GM12801 (cell line): ENCODE measurements around the gene RCL1.

Source experiments
- CTCF ChIP-seq: IDR thresholded peaks from one replicate; pipeline ENCODE4 v1.5.1; 2011; ENCODE audit warnings: control low read depth; ENCODE audit not compliant: insufficient read length; ENCODE audit errors: extremely low read depth

Gene RCL1

GRCh38 chr9:4810565-4810964 is 17.8 kb downstream of the RCL1 start:
- no peak for TF ChIP-seq CTCF

DNA sequence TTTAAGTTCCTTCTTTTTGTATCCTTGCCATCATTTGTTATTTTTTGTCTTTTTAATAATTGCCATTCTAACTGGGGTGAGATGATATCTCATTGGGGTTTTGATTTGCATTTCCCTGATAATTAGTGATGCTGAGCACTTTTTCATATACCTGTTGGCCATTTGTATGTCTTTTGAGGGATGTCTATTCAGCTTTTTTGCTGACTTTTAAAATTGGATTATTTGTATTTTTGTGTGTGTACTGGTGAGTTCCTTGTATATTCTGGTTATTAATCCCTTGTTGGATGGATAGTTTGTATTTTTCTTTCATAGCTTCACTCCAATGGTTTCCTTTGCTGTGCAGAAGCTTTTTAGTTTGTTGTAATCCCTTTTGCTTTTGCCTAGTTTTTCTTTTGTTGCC is 19.1 kb downstream of the RCL1 start:
- TF ChIP-seq CTCF: no peak

DNA sequence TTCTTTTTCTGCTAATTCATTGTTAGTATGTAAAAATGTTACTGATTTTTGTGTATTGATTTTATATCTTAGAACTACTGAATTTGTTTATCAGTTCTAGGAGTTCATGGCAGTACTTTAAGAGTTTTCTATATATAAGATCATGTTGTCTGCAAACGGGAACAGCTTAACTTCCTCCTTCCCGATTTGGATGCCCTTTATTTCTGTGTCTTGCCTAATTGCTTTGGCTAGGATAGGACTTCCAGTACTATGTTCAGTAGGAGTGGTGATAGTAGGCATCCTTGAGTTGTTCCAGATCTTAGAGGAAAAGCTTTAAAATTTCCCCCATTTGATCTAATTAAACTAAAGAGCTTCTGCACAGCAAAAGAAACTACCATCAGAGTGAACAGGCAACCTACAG is 20.1 kb downstream of the RCL1 start:
- TF ChIP-seq CTCF: no peak

GRCh38 chr9:4814913-4815312 is 22.2 kb downstream of the RCL1 start:
- no peak for TF ChIP-seq CTCF

DNA sequence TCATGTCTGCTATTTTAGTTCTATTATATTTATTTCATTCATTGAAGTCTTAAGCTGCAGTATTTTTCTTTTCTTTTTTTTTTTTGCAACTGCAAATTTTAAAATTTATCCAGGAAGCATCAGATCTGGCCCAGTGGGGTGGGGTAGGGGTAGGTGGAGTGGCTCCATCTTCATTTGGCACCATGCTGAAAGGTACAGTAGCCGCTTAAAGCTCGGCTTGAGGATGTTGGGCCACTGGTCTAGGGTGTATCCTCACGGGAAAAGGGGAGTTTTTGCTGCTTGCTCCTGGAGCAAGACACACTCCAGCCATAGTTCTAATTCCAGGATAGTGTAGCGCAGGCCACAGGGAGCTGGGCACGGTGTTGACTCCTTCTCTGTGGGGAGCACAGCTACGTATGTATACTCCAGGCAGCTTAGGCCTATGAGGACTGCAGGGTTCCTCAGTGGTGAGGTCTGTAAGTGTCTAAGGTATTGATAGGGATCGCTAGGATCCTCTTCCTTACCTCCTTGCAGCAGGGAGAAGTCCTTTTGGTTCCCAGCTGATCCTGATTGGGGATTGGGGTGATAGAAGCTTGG is 22.7 kb downstream of the RCL1 start:
- no peak for TF ChIP-seq CTCF

DNA sequence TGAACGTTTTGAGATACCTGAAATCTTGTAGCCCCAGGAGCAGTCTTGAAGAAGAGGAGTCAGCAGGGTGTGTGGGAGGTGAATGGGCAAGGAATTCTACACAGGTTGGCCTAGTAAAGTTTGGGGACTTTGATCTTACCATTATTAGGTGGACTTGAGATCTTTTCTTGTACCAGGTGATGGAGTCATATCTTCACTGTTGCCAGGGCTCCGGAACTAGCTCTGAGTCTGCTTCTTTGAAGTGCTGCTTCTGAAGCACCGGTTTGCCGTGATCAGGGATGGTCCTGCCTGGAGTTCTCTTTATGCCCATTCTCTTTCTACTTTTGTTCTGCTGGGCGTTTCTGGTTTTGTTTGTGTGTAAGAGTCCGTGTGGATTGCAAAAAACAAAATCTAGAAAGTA is 27.4 kb downstream of the RCL1 start:
- no peak for TF ChIP-seq CTCF

GRCh38 chr9:4821133-4821532 is 28.4 kb downstream of the RCL1 start:
- no peak for TF ChIP-seq CTCF

DNA sequence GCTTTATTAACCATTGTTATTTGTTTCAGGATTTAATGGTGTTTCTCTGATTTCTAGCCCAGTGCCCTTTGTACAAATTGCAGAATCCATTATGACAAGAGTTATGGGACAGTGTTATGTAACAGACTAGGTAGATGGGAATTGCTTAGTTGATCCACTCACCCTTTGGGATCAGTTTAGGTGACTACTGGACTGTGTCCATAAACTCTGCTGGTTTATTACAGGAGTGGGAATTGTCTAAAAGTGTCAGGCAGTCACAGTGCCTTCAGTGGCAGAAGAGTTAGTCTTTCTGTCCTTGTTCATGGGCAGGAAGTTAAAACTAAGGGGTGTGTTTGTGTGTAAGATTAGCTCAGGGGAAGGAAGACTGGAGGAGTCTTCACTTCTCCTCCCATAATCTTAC is 29.3 kb downstream of the RCL1 start:
- no peak for TF ChIP-seq CTCF
